Activated CD8-positive, alpha-beta T cell treated with anti-CD3 and anti-CD28 coated beads for 36 hours (primary cell): ENCODE data around the gene POLD3. TPM values are rescaled to one million over a fixed set of nuclear protein-coding genes. Genes with fewer than 3 reads are reported as not detected.

Experiments
- ATAC-seq: fragments of 200-7000 bp; cut with Tn5 transposase; one replicate; pipeline ENCODE4 v1.10.0; 2021; ENCODE audit warnings: mild to moderate bottlenecking, moderate library complexity
- CTCF ChIA-PET: fragments of 350-600 bp; sonication (Branson Sonifier 250); formaldehyde crosslinking; loops from one replicate; lab custom pipeline; 2021; ENCODE audit warnings: antibody characterized with exemption; lab: Charles Lee
- POLR2A ChIA-PET: fragments of 350-600 bp; sonication (Branson Sonifier 250); formaldehyde crosslinking; loops from one replicate; lab custom pipeline; 2021; ENCODE audit warnings: antibody characterized with exemption; lab: Charles Lee
- DNase-seq: peaks from one replicate; pipeline ENCODE4 v3.0.0-alpha.2; 2020
- H3K27ac Mint-ChIP-seq: one replicate; pipeline ENCODE4 v1.8.0; 2021; ENCODE audit warnings: mild to moderate bottlenecking, mixed read lengths
- H3K27me3 Mint-ChIP-seq: one replicate; pipeline ENCODE4 v1.8.0; 2021; ENCODE audit warnings: mixed read lengths
- H3K36me3 Mint-ChIP-seq: one replicate; pipeline ENCODE4 v1.8.0; 2021; ENCODE audit warnings: low read depth, mixed read lengths
- H3K4me1 Mint-ChIP-seq: one replicate; pipeline ENCODE4 v1.8.0; 2021; ENCODE audit warnings: low read depth, mixed read lengths
- H3K4me3 Mint-ChIP-seq: one replicate; pipeline ENCODE4 v1.8.0; 2021; ENCODE audit warnings: mild to moderate bottlenecking, moderate library complexity, mixed read lengths
- H3K9me3 Mint-ChIP-seq: one replicate; pipeline ENCODE4 v1.8.0; 2021; ENCODE audit warnings: mixed read lengths
- intact Hi-C: fragments of 100-400 bp; cut with micrococcal nuclease; formaldehyde crosslinking; loops from one replicate; pipeline ENCODE4 v1.10.0; 2022
- total RNA-seq, 2 experiments: library from RNA; stranded (reverse); gene quantifications; one replicate each; pipeline ENCODE4 v1.2.3, GENCODE V29; 2021
- TF ChIP-seq, protein P1 (sequence below): fragments of 200-600 bp; IDR thresholded peaks from one replicate; pipeline ENCODE4 v1.8.0; 2022; ENCODE audit warnings: antibody characterized with exemption, mild to moderate bottlenecking

Gene POLD3
- total RNA-seq, 2 experiments from 2014 or later, result 56.0 to 67.2 TPM

- Mint-ChIP-seq H3K4me1 (no peaks in the 10 kb centered on the region), H3K4me3 (no peak overlapping the region), H3K9me3 (no peaks in the 10 kb centered on the region), H3K36me3 (peaks cover 58% of the 10 kb centered on the region), H3K27ac (no peak overlapping the region), H3K27me3 (no peaks in the 10 kb centered on the region)
- CTCF ChIA-PET, result no interaction called here
- POLR2A ChIA-PET, result no interaction called here
- intact Hi-C loops, result no loop called here
- TF ChIP-seq, protein P1, sequence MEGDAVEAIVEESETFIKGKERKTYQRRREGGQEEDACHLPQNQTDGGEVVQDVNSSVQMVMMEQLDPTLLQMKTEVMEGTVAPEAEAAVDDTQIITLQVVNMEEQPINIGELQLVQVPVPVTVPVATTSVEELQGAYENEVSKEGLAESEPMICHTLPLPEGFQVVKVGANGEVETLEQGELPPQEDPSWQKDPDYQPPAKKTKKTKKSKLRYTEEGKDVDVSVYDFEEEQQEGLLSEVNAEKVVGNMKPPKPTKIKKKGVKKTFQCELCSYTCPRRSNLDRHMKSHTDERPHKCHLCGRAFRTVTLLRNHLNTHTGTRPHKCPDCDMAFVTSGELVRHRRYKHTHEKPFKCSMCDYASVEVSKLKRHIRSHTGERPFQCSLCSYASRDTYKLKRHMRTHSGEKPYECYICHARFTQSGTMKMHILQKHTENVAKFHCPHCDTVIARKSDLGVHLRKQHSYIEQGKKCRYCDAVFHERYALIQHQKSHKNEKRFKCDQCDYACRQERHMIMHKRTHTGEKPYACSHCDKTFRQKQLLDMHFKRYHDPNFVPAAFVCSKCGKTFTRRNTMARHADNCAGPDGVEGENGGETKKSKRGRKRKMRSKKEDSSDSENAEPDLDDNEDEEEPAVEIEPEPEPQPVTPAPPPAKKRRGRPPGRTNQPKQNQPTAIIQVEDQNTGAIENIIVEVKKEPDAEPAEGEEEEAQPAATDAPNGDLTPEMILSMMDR, result no peak
- DNase-seq, result no peak
- no peak for ATAC-seq
These were observed 37.7 kb downstream of the POLD3 start for GRCh38 chr11:74630043-74630442.

- Mint-ChIP-seq H3K27me3 (no peaks in the 10 kb centered on the region), H3K9me3 (no peaks in the 10 kb centered on the region), H3K27ac (no peak overlapping the region), H3K4me3 (no peak overlapping the region), H3K36me3 (peaks cover 73% of the 10 kb centered on the region), H3K4me1 (peaks cover 15% of the 10 kb centered on the region)
- ChIA-PET POLR2A (interaction anchor here (0.6 kb wide), 1 partner anchor 303 kb away, joined by 5 read pairs; no protein-coding TSS in a partner anchor), CTCF (interaction anchor here (1.7 kb wide), 1 partner anchor 92 kb away, joined by 7 read pairs; no protein-coding TSS in a partner anchor)
- intact Hi-C loops, result no loop called here
- DNase-seq (no peak), ATAC-seq (no peak)
- TF ChIP-seq, protein P1, result no peak
These were observed 41.3 kb downstream of the POLD3 start for GRCh38 chr11:74633406-74634393.

DNA sequence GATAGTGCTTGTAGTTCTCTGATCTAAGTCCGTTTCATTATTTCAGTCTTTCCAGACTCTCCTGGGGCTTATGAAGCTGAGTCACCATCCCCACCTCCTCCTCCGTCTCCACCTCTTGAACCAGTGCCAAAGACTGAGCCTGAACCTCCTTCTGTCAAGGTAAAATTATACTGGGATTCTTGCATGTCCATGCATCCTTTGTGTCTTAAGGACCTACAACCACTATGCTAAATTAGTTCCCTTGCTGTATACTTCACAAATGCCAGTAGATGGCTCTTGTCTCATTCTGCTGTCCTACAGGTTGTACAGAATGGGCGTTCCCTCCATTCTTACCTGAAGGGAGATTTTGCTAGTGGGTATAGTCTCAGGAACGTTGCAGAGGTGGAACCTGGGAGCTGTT, 42.2 kb downstream of the POLD3 start:
- ChIA-PET CTCF (interaction anchor here (1.2 to 1.7 kb wide), 3 partner anchors 52 to 91 kb away, joined by 3 to 7 read pairs (median 4); no protein-coding TSS in a partner anchor), POLR2A (no interaction called here)
- TF ChIP-seq, protein P1, result no peak
- no peaks in the 10 kb centered on the region for H3K27me3 Mint-ChIP-seq
- H3K4me3 Mint-ChIP-seq, result no peak overlapping the region
- no peak overlapping the region for H3K27ac Mint-ChIP-seq
- peaks cover 68% of the 10 kb centered on the region for H3K36me3 Mint-ChIP-seq
- intact Hi-C loops, result no loop called here
- DNase-seq (no peak), ATAC-seq (no peak)
- peaks cover 15% of the 10 kb centered on the region for H3K4me1 Mint-ChIP-seq
- no peaks in the 10 kb centered on the region for H3K9me3 Mint-ChIP-seq

DNA sequence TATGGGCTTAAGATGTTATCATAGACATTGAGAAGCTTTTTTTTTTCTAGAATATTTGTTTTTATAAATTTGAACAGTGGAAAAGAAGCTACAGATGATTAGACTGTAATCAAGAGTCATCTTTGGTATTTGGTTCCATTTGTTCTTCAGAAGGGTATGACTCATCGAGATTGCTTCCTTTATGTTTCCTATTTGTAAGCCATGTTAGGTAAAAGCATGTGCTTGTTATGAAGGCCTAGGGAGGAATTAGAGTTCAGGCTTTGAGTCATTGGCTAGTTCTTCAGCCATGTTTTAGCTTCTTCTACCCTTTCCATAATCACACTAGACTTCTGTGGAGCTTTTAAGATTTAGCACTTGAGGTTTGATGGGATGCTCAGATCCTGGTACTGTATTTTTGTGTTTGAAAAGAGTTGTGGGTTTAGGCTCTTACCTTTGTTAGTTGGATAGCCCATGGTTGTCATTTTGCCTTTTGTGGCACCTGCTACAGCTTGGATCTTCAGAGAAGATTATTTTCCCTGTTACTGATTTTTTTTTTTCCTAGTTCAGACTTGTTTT, 44.3 kb downstream of the POLD3 start:
- POLR2A ChIA-PET, result no interaction called here

More for the DNA sequence above, 44.3 kb downstream of the POLD3 start:
- Mint-ChIP-seq H3K27ac (peak overlapping the region; percentile 51), H3K4me1 (peaks cover 15% of the 10 kb centered on the region), H3K4me3 (no peak overlapping the region), H3K27me3 (no peaks in the 10 kb centered on the region), H3K9me3 (no peaks in the 10 kb centered on the region), H3K36me3 (peaks cover 67% of the 10 kb centered on the region)
- TF ChIP-seq, protein P1, result no peak
- DNase-seq (no peak), ATAC-seq (peak; percentile 68)
- CTCF ChIA-PET, result interaction anchor here (3.2 kb wide), 1 partner anchor 66 kb away, joined by 7 read pairs; no protein-coding TSS in a partner anchor
- intact Hi-C loops, result no loop called here
